Glutamatergic neuron (in vitro differentiated cells): ENCODE measurements around the gene CMPK2. TPM values are rescaled to one million over a fixed set of nuclear protein-coding genes. Genes with fewer than 3 reads are reported as not detected.

Experiments used
- DNase-seq: peaks from one replicate; pipeline ENCODE4 v3.0.0; 2022
- H3K27ac Mint-ChIP-seq: one replicate; pipeline ENCODE4 v1.8.0; 2020; ENCODE audit warnings: mild to moderate bottlenecking, mixed read lengths, inconsistent platforms; ENCODE audit not compliant: unreplicated experiment
- H3K27me3 Mint-ChIP-seq: one replicate; pipeline ENCODE4 v1.8.0; 2020; ENCODE audit warnings: mild to moderate bottlenecking, moderate library complexity, mixed read lengths, inconsistent platforms; ENCODE audit not compliant: unreplicated experiment
- H3K36me3 Mint-ChIP-seq: one replicate; pipeline ENCODE4 v1.8.0; 2020; ENCODE audit warnings: mild to moderate bottlenecking, mixed read lengths, inconsistent platforms; ENCODE audit not compliant: unreplicated experiment
- H3K4me1 Mint-ChIP-seq: one replicate; pipeline ENCODE4 v1.8.0; 2020; ENCODE audit warnings: mild to moderate bottlenecking, low read depth, mixed read lengths, inconsistent platforms; ENCODE audit not compliant: unreplicated experiment
- H3K4me3 Mint-ChIP-seq: one replicate; pipeline ENCODE4 v1.8.0; 2020; ENCODE audit warnings: mild to moderate bottlenecking, mixed read lengths, inconsistent platforms; ENCODE audit not compliant: unreplicated experiment
- H3K9me3 Mint-ChIP-seq: one replicate; pipeline ENCODE4 v1.8.0; 2020; ENCODE audit warnings: mild to moderate bottlenecking, moderate library complexity, mixed read lengths, inconsistent platforms; ENCODE audit not compliant: unreplicated experiment
- total RNA-seq: library from RNA; stranded (reverse); fragmentation: NEBNext Ultra II Directional; extraction: Animal tissue kit (Norgen Biotek cat#: 25700); gene quantifications from one replicate; pipeline ENCODE4 v1.2.1, GENCODE V29; 2021; ENCODE audit not compliant: unreplicated experiment
- TF ChIP-seq, protein P1 (sequence below): fragments of 200-600 bp; sonication (generic); IDR thresholded peaks from one replicate; pipeline ENCODE4 v1.5.0; 2021; ENCODE audit not compliant: partially characterized antibody, unreplicated experiment

Gene CMPK2
- total RNA-seq, 1 donor from 2014 or later: 0.81 TPM

DNA sequence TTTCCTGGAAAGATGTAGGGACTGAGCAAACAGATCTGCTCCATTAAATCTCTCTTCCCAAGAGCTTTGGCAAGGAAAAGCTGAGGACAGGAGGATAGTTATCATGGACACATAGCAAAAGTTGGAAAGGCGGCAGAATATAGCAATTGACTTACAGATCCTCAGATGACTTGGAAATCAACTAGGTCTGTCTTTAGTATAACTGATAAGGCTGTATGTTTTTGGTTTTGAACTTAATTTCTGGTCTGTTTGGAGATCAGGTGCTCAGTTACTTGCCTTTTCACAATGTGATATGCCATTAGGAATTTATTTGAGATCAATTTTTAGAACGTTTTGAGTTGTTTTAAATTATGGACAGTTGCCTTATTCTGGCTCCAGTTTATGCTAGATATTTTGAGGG lies 19.8 kb upstream of the CMPK2 start:
- H3K27me3 Mint-ChIP-seq: no peaks in the 10 kb centered on the region
- H3K9me3 Mint-ChIP-seq: no peaks in the 10 kb centered on the region
- H3K36me3 Mint-ChIP-seq: no peaks in the 10 kb centered on the region
- no peak overlapping the region for H3K4me3 Mint-ChIP-seq
- no peak overlapping the region for H3K27ac Mint-ChIP-seq
- TF ChIP-seq, protein P1, sequence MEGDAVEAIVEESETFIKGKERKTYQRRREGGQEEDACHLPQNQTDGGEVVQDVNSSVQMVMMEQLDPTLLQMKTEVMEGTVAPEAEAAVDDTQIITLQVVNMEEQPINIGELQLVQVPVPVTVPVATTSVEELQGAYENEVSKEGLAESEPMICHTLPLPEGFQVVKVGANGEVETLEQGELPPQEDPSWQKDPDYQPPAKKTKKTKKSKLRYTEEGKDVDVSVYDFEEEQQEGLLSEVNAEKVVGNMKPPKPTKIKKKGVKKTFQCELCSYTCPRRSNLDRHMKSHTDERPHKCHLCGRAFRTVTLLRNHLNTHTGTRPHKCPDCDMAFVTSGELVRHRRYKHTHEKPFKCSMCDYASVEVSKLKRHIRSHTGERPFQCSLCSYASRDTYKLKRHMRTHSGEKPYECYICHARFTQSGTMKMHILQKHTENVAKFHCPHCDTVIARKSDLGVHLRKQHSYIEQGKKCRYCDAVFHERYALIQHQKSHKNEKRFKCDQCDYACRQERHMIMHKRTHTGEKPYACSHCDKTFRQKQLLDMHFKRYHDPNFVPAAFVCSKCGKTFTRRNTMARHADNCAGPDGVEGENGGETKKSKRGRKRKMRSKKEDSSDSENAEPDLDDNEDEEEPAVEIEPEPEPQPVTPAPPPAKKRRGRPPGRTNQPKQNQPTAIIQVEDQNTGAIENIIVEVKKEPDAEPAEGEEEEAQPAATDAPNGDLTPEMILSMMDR: no peak
- no peak for DNase-seq
- H3K4me1 Mint-ChIP-seq: no peaks in the 10 kb centered on the region

DNA sequence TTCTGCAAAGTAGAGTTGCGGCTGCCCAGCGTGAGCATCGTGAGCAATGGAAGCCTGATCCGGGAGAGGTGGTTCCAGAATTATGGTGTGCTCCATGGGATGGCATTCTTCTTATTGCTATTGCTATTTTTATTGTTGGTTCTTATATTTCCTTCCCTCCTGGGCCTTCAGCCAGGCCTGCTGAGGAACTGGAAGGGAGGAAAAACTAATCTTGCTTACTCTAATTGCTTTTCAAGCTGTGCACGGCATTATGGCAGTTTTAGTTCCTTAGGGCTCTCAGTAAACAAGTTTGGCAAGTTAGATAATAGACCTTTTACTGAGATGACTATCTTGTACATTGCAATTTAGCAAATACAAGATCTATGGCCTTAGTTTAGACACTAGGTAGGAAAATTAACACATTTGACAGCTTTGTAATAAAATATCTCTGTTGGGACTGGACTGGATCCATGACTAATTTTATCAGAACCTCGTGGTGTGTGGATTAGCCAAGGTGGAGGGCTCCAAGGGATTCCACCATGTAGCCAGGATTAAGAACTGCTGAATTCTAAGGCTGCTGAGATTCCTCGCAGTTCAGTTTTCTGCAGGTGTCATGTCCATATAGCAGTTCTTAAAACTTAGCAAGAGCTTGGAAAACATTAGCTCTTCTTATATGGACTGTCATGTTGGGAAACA lies 17.9 kb upstream of the CMPK2 start:
- no peak for DNase-seq
- Mint-ChIP-seq H3K9me3 (peaks cover 5% of the 10 kb centered on the region), H3K4me1 (no peaks in the 10 kb centered on the region), H3K27me3 (no peaks in the 10 kb centered on the region), H3K36me3 (no peaks in the 10 kb centered on the region), H3K4me3 (no peak overlapping the region), H3K27ac (no peak overlapping the region)
- TF ChIP-seq, protein P1: no peak

DNA sequence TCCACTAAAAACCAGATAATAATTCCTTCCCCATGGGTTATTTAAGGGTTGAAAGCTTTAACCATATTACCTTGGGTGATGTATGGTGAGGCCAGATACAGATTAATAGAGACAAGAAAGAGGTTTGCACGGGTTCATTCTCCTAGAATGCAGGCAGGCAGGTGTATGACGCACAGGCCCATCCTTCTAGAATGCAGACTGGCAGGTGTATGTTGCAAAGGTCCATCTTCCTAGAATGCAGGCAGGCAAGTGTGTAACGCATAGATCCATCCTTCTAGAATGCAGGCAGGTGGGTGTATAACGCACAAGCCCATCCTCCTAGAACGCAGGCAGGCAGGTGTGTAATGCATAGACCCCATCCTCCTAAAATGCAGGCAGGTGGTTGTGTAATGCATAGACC lies 15.8 kb upstream of the CMPK2 start:
- Mint-ChIP-seq H3K27ac (no peak overlapping the region), H3K36me3 (no peaks in the 10 kb centered on the region), H3K4me1 (no peaks in the 10 kb centered on the region), H3K9me3 (peaks cover 5% of the 10 kb centered on the region), H3K4me3 (no peak overlapping the region), H3K27me3 (no peaks in the 10 kb centered on the region)
- TF ChIP-seq, protein P1: no peak
- no peak for DNase-seq

DNA sequence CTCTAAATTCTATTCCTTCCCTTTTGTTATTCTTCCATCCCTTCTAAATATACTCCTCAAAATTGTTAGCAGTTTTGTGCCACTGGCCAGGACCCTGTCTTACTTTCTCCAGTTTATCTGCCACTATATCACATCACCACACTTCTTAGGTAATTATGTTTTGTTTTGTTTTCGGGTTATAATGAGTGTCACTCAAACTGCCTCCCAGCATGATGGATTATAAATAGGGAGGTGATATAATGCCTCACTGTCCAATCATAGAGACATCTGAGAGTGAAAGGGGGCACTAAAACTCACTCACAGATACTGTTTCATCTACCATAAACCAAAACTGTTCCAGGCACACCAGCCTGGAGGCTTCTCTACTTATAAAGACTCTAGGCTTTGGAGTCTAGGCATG lies 15.3 kb upstream of the CMPK2 start:
- peaks cover 5% of the 10 kb centered on the region for H3K9me3 Mint-ChIP-seq
- no peak for DNase-seq
- no peaks in the 10 kb centered on the region for H3K27me3 Mint-ChIP-seq
- H3K27ac Mint-ChIP-seq: no peak overlapping the region
- H3K36me3 Mint-ChIP-seq: no peaks in the 10 kb centered on the region
- no peak overlapping the region for H3K4me3 Mint-ChIP-seq
- TF ChIP-seq, protein P1: no peak
- no peaks in the 10 kb centered on the region for H3K4me1 Mint-ChIP-seq

DNA sequence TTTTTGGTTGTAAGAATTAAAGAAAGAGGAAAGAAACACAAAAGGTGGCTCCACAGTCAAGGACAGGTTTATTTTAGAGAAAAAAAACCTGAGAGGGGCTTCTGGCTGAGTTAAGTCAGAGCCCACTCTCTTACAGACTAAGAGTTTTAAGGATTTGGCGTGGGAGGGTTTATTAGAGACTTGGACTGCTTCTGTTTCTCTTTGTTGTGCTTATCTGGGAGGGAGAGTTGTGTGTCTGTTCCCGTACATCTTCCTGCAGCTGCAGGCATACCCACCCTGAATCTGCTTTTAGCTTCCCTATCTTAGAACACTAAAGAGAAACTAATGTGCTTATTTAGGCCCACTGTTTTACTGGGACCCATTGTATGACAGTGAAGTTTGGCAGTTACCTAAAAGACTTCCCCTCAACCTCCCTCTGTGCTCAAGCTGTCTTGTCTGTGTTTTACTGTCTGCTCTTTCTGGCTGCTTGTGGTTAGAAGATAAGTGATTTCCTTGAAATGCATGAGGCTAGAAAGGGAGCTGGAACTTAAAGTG lies 14.6 kb upstream of the CMPK2 start:
- Mint-ChIP-seq H3K27me3 (no peaks in the 10 kb centered on the region), H3K9me3 (peaks cover 5% of the 10 kb centered on the region), H3K27ac (no peak overlapping the region), H3K4me3 (no peak overlapping the region), H3K36me3 (no peaks in the 10 kb centered on the region), H3K4me1 (no peaks in the 10 kb centered on the region)
- DNase-seq: no peak
- TF ChIP-seq, protein P1: no peak
